GM12872 (cell line): ENCODE measurements around the gene PAN2.

ENCODE experiments used
- CTCF ChIP-seq: IDR thresholded peaks from 3 replicates; pipeline ENCODE4 v1.5.1; 2011; ENCODE audit warnings: low read depth, mild to moderate bottlenecking, low read length, moderate library complexity; ENCODE audit not compliant: insufficient read depth

The PAN2 gene, protein sequence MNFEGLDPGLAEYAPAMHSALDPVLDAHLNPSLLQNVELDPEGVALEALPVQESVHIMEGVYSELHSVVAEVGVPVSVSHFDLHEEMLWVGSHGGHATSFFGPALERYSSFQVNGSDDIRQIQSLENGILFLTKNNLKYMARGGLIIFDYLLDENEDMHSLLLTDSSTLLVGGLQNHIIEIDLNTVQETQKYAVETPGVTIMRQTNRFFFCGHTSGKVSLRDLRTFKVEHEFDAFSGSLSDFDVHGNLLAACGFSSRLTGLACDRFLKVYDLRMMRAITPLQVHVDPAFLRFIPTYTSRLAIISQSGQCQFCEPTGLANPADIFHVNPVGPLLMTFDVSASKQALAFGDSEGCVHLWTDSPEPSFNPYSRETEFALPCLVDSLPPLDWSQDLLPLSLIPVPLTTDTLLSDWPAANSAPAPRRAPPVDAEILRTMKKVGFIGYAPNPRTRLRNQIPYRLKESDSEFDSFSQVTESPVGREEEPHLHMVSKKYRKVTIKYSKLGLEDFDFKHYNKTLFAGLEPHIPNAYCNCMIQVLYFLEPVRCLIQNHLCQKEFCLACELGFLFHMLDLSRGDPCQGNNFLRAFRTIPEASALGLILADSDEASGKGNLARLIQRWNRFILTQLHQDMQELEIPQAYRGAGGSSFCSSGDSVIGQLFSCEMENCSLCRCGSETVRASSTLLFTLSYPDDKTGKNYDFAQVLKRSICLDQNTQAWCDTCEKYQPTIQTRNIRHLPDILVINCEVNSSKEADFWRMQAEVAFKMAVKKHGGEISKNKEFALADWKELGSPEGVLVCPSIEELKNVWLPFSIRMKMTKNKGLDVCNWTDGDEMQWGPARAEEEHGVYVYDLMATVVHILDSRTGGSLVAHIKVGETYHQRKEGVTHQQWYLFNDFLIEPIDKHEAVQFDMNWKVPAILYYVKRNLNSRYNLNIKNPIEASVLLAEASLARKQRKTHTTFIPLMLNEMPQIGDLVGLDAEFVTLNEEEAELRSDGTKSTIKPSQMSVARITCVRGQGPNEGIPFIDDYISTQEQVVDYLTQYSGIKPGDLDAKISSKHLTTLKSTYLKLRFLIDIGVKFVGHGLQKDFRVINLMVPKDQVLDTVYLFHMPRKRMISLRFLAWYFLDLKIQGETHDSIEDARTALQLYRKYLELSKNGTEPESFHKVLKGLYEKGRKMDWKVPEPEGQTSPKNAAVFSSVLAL

GRCh38 chr12:56333679-56334489 lies at the start of gene PAN2:
Gene PAN2, minus strand, starts transcription at chr12:56334000. Its CDS starts 906 bp downstream, at chr12:56333094.
- TF ChIP-seq CTCF = peak; percentile 66

DNA sequence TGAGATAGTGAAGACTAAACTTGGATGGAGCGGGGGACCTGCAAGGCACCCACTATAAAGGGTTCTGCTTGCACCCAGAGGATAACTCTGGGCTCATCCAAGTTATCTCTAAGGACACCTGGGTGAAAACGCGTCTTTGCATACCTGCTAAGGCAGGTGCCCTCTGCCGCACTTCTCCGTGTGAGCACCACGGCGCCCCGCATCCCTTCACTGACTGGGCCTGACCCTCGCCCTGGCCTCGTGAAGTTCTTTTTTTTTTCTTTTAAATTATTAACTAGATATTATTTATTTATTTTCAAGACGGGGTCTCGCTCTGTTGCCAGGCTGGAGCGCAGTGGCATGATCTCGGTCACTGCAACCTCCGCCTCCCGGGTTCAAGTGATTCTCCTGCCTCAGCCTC lies 48.8 kb upstream of the PAN2 start:
- TF ChIP-seq CTCF = no peak

DNA sequence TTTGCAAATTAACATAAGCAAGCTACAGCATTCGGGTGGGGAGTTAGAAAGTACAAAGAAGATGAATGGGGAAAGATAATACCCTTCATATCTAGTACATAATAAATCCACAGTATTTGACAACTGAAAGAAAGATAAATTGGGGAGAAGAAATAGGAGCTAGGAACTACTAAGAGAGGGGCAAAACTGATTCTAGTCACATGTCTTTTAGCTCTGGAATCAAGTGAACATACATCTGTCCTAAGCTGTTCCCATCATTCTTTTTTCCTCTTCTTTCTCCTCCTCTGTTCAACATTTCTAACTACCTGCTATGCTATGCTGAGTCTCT lies 44.2 kb upstream of the PAN2 start:
- no peak for TF ChIP-seq CTCF

GRCh38 chr12:56377310-56377988 lies 43.6 kb upstream of the PAN2 start:
- peak; percentile 10; the same call in 1 of the 3 replicates for TF ChIP-seq CTCF

DNA sequence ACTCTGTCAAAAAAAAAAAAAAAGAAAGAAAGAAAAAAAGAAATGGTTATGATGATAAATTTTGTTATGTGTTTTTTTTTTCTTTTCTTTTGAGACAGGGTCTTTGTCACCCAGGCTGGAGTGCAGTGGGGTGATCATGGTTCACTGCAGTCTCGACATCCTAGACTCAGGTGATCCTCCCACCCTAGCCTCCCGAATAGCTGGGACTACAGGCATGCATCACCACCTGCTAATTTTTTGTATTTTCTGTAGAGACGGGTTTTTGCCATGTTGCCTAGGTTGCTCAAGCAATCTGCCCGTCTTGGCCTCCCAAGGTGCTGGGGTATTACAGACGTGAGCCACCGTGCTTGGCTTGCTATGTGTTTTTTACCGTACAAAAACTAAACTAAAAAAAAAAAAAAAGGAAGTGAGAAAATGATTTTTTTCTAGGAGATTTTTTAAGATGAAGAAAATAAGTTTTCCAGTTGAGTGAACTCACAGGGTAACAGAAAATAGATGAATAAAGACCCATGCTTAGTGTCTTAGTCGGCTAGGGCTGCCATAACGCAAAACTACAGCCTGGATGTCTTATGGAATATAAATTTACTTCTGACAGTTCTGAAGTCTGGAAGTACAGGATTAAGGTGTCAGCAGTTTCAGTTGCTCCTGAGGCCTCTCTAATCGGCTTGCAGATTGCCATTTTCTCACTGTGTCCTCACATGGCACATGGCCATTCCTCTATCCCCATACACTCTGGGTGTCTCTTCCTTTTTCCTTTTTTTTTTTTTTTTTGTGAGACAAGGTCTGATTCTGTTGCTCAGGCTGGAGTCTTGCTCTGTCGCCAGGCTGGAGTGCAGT lies 42.0 kb upstream of the PAN2 start:
- no peak for TF ChIP-seq CTCF
